Measurements from ENCODE around the gene KCNJ9. TPM values are rescaled to one million over a fixed set of nuclear protein-coding genes. Genes with fewer than 3 reads are reported as not detected.

The KCNJ9 gene
- not detected in 5 replicates for total RNA-seq (2022; extraction: Qiagen RNA extraction)

GRCh38 chr1:160081261-160081936 is at the start of gene KCNJ9:
Gene KCNJ9 (plus strand): TSS chr1:160081538. CDS start chr1:160084031, 2,493 bp downstream.

GRCh38 chr1:160069460-160070231 is 11.7 kb upstream of the KCNJ9 start, which contains the start of gene KCNJ10:
Gene KCNJ10 (minus strand): TSS chr1:160070160. CDS start chr1:160042532, 27,628 bp downstream.

GRCh38 chr1:160097911-160098851 is 16.8 kb downstream of the KCNJ9 start, which contains the start of gene IGSF8:
Gene IGSF8 (minus strand): TSS chr1:160098619. CDS start chr1:160098472, 147 bp downstream.

GRCh38 chr1:160115545-160116282 is 34.4 kb downstream of the KCNJ9 start, which contains the start of gene ATP1A2:
Gene ATP1A2 (plus strand): TSS chr1:160115759. CDS start chr1:160115862, 103 bp downstream.

Other genes with a start within 250 kb of the KCNJ9 start
- 0.06 to 0.11 TPM in 2 of 5 replicates, not detected in the others for gene VSIG8, start 218.9 kb upstream of the KCNJ9 start, total RNA-seq (2022; extraction: Qiagen RNA extraction)
- 0.53 to 0.80 TPM (median 0.75 TPM) in 5 replicates for gene CFAP45, start 181.4 kb upstream of the KCNJ9 start, total RNA-seq (2022; extraction: Qiagen RNA extraction)
- gene TAGLN2, start 156.0 kb upstream of the KCNJ9 start, total RNA-seq (2022; extraction: Qiagen RNA extraction): 973 to 1,007 TPM (median 994 TPM) in 5 replicates
- gene IGSF9, start 135.9 kb upstream of the KCNJ9 start, total RNA-seq (2022; extraction: Qiagen RNA extraction): 0.14 to 0.21 TPM (median 0.19 TPM) in 5 replicates
- gene SLAMF9, start 127.3 kb upstream of the KCNJ9 start, total RNA-seq (2022; extraction: Qiagen RNA extraction): 0.22 to 0.43 TPM (median 0.37 TPM) in 5 replicates
- gene PIGM, start 49.5 kb upstream of the KCNJ9 start, total RNA-seq (2022; extraction: Qiagen RNA extraction): 4.0 to 4.9 TPM (median 4.5 TPM) in 5 replicates
- not detected in 5 replicates for gene KCNJ10, start 11.4 kb upstream of the KCNJ9 start, total RNA-seq (2022; extraction: Qiagen RNA extraction)
- 5.7 to 9.9 TPM (median 8.8 TPM) in 5 replicates for gene IGSF8, start 17.1 kb downstream of the KCNJ9 start, total RNA-seq (2022; extraction: Qiagen RNA extraction)
- 0.05 to 0.19 TPM (median 0.08 TPM) in 5 replicates for gene ATP1A2, start 34.2 kb downstream of the KCNJ9 start, total RNA-seq (2022; extraction: Qiagen RNA extraction)
- gene ATP1A4, start 70.1 kb downstream of the KCNJ9 start, total RNA-seq (2022; extraction: Qiagen RNA extraction): not detected in 5 replicates
- 0.14 TPM in 1 of 5 replicates, not detected in the others for gene CASQ1, start 109.0 kb downstream of the KCNJ9 start, total RNA-seq (2022; extraction: Qiagen RNA extraction)
- 184 to 201 TPM (median 189 TPM) in 5 replicates for gene PEA15, start 123.8 kb downstream of the KCNJ9 start, total RNA-seq (2022; extraction: Qiagen RNA extraction)
- gene DCAF8, start 181.0 kb downstream of the KCNJ9 start, total RNA-seq (2022; extraction: Qiagen RNA extraction): 35.2 to 54.7 TPM (median 50.2 TPM) in 5 replicates
- 20.8 to 25.2 TPM (median 23.4 TPM) in 5 replicates for gene PEX19, start 203.6 kb downstream of the KCNJ9 start, total RNA-seq (2022; extraction: Qiagen RNA extraction)

Data from A549 treated with dexamethasone at 1 μM for 4 hours (cell line).